Keratinocyte (primary cell): ENCODE data around the gene CSK.

Experiments used
- CTCF ChIP-seq, 3 experiments: IDR thresholded peaks in 1 of 3; conservative IDR thresholded peaks in 1 of 3; optimal IDR thresholded peaks in 1 of 3; 2 replicates in 2 of 3; 3 replicates in 1 of 3; pipeline versions ENCODE3 to v1.5.1; 2011; ENCODE audit warnings: low read length in 3 of 3, mild to moderate bottlenecking in 3 of 3, moderate library complexity in 2 of 3, control low read depth in 1 of 3, inconsistent platforms in 1 of 3; ENCODE audit not compliant: insufficient read depth in 2 of 3; ENCODE audit errors: extremely low read depth in 1 of 3
- EZH2 ChIP-seq: IDR thresholded peaks from one replicate; pipeline ENCODE4 v1.6.1; 2012; ENCODE audit warnings: inconsistent platforms, mild to moderate bottlenecking, low read length, moderate library complexity

- TF ChIP-seq CTCF (optimal IDR thresholded peaks at IDR 0.05 in 1 of 3, IDR thresholded peaks at IDR 0.05 in 1 of 3, conservative IDR thresholded peaks at IDR 0.05 in 1 of 3; ENCODE audit: extremely low read depth in 1 of 3, insufficient read depth in 2 of 3, low read length in 3 of 3) (no peak), EZH2 (no peak)
These were observed 63.7 kb downstream of the CSK start for GRCh38 chr15:74845581-74845980.
